Measurements from ENCODE around the gene METTL14. TPM values are rescaled to one million over a fixed set of nuclear protein-coding genes. Genes with fewer than 3 reads are reported as not detected.

Gene METTL14
- total and polyA plus RNA-seq, 11 donors, result 4.4 to 44.5 (median 26.5) TPM

- 44 to 52% (median 45%) methylated on average over 3 of the region's 3 CpGs for WGBS, 4 donors
- H3K4me1 ChIP-seq, result no peaks in the 10 kb centered on the region
- no peaks in the 10 kb centered on the region for H3K9me3 ChIP-seq
- ATAC-seq, result peak in 2 of 4 donors; percentile 13 to 34
- no peak overlapping the region for H3K4me3 ChIP-seq
- no peak overlapping the region for H3K27ac ChIP-seq
- no peak for DNase-seq
- TF ChIP-seq POLR2A (IDR thresholded peaks at IDR 0.05), result no peak
- no peak for TF ChIP-seq CTCF (IDR thresholded peaks at IDR 0.05)
- peaks cover 0 to 51% (median 27%) of the 10 kb centered on the region in 9 donors for H3K36me3 ChIP-seq
- intact Hi-C loops (cut with DNase I), result no loop called here
- H3K27me3 ChIP-seq, result no peaks in the 10 kb centered on the region
Measured at GRCh38 chr4:118716304-118716703, 31.1 kb downstream of the METTL14 start.

- Histone ChIP-seq H3K36me3 (peaks cover 0 to 53% (median 40%) of the 10 kb centered on the region in 9 donors), H3K4me1 (no peaks in the 10 kb centered on the region), H3K4me3 (no peak overlapping the region), H3K9me3 (no peaks in the 10 kb centered on the region), H3K27ac (no peak overlapping the region), H3K27me3 (no peaks in the 10 kb centered on the region)
- WGBS, 4 donors, result 91 to 96% (median 95%) methylated on average over 4 of the region's 4 CpGs
- ATAC-seq (no peak), DNase-seq (no peak)
- no peak for TF ChIP-seq POLR2A (IDR thresholded peaks at IDR 0.05)
- TF ChIP-seq CTCF (IDR thresholded peaks at IDR 0.05), result no peak
- intact Hi-C loops (cut with DNase I), result no loop called here
Measured at GRCh38 chr4:118718511-118719170, 33.4 kb downstream of the METTL14 start.

GRCh38 chr4:118721752-118722151 is 36.6 kb downstream of the METTL14 start:
- no peak overlapping the region for H3K4me3 ChIP-seq
- no peaks in the 10 kb centered on the region for H3K4me1 ChIP-seq
- H3K9me3 ChIP-seq, result no peaks in the 10 kb centered on the region
- no peak for TF ChIP-seq POLR2A (IDR thresholded peaks at IDR 0.05)
- no peak for TF ChIP-seq CTCF (IDR thresholded peaks at IDR 0.05)
- no peak for ATAC-seq
- 98 to 100% (median 99%) methylated on average over 1 of the region's 1 CpG for WGBS, 4 donors
- H3K27me3 ChIP-seq, result no peaks in the 10 kb centered on the region
- DNase-seq, result no peak
- peaks cover 0 to 70% (median 60%) of the 10 kb centered on the region in 9 donors for H3K36me3 ChIP-seq
- intact Hi-C loops (cut with DNase I), result no loop called here
- no peak overlapping the region for H3K27ac ChIP-seq

GRCh38 chr4:118723369-118723768 is 38.2 kb downstream of the METTL14 start:
- DNase-seq (no peak), ATAC-seq (no peak)
- no peaks in the 10 kb centered on the region for H3K9me3 ChIP-seq
- WGBS, 4 donors, result 85 to 96% (median 95%) methylated on average over 3 of the region's 3 CpGs
- H3K36me3 ChIP-seq, result peaks cover 0 to 83% (median 77%) of the 10 kb centered on the region in 9 donors
- no peak overlapping the region for H3K4me3 ChIP-seq
- no peaks in the 10 kb centered on the region for H3K4me1 ChIP-seq
- intact Hi-C loops (cut with DNase I), result no loop called here
- TF ChIP-seq CTCF (IDR thresholded peaks at IDR 0.05), result no peak
- no peak for TF ChIP-seq POLR2A (IDR thresholded peaks at IDR 0.05)
- no peak overlapping the region for H3K27ac ChIP-seq
- no peaks in the 10 kb centered on the region for H3K27me3 ChIP-seq
